Measurements from ENCODE around the gene PLEKHG1.

DNA sequence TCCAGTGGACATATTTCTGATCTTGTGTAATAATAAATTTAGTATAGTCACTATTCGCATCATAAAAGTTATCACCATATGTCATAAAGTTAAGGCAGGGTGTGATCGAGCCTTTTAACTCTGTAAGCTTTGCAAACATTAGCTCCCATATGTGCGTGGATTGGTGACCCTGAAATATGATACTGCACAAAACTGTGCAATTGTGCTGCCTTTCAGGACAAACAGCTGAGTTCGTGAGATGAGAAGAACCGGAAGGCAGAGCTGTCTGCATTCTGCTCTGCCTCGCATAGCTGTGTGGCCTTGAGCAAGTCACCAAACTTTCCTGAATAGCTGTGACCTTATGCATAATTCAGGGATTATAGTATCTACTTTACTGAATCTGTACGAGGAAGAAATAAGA, 3.2 kb upstream of the PLEKHG1 start:
- TF ChIP-seq, protein P1, sequence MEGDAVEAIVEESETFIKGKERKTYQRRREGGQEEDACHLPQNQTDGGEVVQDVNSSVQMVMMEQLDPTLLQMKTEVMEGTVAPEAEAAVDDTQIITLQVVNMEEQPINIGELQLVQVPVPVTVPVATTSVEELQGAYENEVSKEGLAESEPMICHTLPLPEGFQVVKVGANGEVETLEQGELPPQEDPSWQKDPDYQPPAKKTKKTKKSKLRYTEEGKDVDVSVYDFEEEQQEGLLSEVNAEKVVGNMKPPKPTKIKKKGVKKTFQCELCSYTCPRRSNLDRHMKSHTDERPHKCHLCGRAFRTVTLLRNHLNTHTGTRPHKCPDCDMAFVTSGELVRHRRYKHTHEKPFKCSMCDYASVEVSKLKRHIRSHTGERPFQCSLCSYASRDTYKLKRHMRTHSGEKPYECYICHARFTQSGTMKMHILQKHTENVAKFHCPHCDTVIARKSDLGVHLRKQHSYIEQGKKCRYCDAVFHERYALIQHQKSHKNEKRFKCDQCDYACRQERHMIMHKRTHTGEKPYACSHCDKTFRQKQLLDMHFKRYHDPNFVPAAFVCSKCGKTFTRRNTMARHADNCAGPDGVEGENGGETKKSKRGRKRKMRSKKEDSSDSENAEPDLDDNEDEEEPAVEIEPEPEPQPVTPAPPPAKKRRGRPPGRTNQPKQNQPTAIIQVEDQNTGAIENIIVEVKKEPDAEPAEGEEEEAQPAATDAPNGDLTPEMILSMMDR (IDR thresholded peaks at IDR 0.05; ENCODE audit: low read depth, low read length, poor library complexity, severe bottlenecking), result no peak
- TF ChIP-seq EZH2phosphoT487 (IDR thresholded peaks at IDR 0.05; ENCODE audit: borderline replicate concordance, low read length), result no peak
